Measurements from ENCODE around the gene DTX1.
"Not testable (repeated sequence)": the region's sequence is repeated elsewhere in the genome, so short reads cannot be mapped to it uniquely, and the experiment has no call there.

DTX1 gene

DNA sequence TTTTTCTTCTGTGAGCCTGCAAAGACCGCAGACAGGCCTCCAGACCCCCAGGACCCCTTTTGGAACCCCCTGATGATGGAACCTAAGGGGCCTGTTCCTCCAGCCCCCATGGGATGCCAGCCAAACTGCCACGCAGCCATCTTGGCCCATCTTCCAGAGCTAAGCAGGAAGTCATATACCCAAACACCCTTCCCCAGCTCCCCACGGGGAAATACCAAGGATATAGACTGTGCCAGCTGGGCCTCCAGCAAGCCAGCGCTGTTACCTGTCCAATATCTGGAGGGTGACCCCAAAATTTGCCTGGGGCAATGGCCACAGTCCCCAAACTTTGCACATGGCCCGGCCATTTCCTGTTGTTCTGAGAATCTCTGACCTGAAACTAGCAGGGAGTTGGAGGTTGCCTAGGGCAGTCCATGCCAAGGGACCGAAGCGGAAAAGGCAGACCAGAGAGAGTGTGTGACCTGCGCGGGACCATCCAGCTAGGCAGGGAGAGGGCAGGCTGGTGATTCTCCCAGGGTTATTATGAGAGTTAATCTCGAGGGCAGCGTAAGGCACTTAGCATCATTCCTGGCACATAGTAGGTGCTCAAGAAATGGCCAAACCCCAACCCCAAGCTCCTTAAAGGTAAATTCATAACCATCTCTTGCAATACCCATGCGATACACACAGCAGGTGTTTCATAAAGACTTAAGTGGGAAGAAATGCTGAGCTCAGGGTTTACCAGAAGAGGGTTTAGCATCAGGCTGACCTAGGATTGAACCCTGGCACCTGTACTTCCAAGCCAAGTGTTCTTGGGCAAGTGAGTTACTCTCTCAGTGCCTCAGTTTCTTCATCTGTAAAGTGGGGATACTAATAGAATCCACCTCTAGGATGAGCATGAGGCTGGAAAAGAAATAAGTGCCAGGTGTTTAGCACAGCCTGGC lies 81.6 kb downstream of the DTX1 start:
- DNase-seq (ENCODE audit: low read depth), result no peak

DNA sequence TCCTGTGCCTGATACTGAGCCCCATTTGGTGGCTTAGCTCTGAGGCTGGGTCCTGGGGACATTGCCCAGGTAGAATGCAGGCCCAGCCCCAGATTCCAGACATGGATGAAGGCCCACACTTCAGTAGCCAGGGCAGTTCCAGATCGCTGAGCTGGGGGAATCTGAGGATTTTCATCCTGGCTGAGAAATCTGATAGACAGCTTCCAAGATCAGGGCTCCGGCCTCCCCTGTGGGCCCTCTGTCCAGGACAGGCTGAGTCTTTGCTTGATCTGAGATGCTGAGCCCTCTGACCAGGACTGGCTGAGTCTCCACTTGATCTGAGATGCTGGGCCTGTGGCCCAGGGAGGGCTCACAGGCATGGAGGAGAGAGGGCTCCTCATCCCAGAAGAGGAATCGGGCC lies 82.3 kb downstream of the DTX1 start:
- DNase-seq (ENCODE audit: low read depth), result no peak

DNA sequence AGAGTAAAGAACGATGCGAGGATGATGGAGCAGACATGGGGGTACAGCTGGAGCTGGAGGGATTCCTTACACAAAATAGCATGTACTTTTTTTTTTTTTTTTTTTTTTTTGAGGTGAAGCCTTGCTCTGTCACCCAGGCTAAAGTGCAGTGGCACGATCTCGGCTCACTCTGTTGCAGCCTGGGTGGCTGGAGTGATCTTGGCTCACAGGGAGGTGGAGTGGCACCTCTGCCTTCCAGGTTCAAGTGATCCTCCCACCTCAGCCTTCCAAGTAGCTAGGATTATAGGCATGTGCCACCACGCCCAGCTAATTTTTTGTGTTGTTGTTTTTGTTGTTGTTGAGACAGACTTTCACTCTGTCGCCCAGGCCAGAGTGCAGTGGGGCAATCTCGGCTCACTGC lies 84.2 kb downstream of the DTX1 start:
- DNase-seq (ENCODE audit: low read depth), result no peak

DNA sequence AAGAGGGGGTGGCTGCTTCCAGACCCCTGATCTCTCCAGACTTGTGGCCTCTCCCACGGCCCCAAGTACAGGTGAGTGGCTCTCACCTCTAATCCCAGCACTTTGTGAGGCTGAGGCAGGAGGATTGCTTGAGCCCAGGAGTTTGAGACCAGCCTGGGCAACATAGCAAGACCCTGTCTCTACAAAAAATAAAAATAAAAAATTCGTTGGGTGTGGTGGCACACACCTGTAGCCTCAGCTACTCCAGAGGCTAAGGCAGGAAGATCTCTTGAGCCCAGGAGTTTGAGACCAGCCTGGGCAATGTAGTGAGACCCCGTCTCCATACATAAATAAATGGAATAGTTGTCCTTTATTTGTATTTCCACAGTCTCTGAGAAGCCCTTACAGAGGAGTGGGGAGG lies 85.2 kb downstream of the DTX1 start:
- DNase-seq (ENCODE audit: low read depth), result not testable (repeated sequence)

DNA sequence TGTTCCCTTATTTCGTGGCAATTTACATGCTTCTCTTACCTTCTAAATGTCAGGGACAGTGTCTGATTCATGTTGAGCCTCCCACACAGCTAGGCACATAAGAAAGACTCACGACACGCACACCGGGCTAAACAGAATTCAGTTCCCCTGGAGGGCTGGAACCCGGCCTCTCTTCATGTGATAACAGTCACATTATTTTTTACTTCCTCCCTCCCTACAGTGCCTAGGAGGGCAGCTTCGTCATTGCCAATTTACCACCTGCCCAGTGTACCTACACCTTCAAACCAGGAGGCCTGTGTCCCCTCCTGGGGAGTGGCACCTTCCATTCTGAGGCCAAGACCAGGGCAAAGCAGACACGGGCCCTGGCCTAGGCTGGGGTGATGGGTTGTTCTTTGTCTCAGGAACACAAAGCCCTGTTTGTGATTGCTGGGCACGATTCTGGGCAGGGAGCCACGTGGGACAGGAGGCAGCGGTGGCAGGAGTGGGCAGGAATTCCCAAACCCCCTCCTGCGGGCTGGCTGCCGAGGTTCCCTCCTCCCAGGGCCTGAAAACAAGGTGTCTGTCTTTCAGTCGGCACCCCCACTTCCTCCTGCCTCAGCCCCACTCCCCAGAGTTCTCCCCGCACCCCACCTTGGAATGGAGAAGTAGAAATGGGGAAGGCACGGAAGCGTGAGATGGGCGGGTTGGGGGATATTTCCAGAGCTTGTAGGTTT lies 85.8 kb downstream of the DTX1 start:
- DNase-seq (ENCODE audit: low read depth), result no peak

DNA sequence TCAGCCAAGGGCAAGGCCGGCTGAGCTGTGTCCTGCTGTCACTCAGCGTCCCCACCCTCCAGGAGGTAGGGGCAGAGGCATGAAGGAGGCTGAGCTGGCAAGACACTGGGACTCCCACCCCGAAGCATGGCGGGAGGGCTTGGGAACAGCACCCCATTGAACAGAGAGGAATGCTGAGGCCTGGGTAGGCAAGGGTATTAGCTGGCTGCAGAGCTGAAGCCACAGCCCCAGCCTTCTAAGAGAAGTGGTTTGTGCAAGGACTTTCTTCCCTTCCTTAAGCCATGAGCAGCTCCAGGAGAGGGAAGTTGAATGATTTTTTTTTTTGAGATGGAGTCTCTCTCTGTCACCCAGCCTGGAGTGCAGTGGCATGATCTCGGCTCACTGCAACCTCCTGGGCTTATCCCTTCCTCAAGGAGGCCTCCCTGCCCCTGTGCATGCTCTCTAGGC lies 86.4 kb downstream of the DTX1 start:
- DNase-seq (ENCODE audit: low read depth), result no peak

DNA sequence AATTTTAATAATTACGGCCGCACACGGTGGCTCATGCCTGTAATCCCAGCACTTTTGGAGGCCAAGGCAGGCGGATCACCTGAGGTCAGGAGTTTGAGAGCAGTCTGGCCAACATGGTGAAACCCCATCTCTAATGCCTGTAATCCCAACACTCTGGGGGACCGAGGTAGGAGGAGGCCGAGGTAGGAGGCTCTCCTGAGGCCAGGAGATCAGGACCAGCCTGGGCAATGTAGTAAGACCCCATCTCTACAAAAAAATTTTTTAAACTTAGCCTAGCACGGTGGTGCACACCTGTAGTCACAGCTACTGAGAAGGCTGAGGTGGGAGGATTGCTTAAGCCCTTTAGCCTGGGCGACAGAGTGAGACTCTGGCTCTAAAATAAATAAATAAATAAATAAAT lies 87.4 kb downstream of the DTX1 start:
- DNase-seq (ENCODE audit: low read depth), result no peak

DNA sequence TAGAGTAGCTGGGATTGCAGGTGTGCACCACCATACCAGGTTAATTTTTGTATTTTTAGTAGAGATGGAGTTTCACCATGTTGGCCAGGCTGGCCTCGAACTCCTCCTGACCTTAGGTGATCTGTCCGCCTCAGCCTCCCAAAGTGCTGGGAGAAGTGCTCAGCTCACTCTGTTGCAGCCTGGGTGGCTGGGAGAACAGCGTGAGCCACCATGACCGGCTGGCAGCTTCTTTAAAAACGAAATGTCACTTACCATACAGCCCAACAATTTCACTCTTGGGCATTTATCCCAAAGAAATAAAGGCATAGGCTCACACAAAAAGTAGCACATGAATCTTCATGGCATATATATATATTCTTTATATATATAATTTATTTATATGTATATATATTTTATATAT lies 88.3 kb downstream of the DTX1 start:
- DNase-seq (ENCODE audit: low read depth), result no peak

DNA sequence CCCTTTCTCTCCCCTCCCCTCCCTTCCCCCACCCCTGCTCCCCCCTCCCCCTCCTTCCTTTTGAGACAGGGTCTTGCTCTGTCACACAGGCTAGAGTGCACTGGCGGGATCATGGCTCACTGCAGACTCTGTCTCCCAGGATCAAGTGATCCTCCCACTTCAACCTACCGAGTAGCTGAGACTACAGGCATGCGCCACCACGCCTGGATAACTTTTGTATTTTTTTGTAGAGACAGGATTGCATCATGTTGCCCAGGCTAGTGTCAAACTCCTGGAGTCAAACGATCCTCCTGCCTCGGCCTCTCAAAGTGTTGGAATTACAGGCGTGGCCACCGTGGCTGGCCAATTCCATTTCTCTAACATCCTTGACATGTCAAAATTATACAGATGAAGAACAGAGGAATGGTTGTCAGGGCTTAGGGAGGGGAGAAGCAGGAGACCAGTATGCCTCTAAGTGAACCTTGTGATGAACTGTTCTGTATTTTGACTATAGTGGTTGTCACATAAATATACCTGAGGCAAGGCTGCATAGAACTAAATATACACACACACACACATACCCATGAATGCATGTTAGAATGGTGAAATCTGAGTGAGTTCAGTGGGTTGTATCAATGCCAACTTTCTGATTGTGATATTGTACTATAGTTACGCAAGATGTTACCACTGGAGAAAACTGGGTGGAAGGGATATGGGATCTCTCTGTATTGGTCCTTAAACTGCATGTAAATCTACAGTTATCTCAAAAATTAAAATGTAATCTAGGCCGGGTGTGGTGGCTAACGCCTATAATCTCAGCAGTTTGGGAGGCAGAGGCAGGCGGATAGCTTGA lies 89.4 kb downstream of the DTX1 start:
- DNase-seq (ENCODE audit: low read depth), result peak; percentile 17

DNA sequence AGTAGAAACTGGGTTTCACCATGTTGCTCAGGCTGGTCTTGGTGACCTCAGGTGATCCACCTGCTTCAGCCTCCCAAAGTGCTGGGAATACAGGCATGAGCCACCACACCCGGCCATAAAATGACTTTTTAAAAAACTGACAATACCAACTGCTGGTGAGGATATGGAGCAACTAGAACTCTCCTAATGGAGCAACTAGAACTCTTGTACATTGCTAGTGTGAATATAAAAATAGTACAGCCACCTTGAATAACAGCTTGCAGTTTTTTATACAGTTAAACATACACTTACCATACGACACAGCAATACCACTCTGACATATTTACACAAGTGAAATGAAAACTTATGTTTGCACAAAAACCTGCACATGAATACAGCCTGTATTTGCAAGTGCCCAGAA lies 90.5 kb downstream of the DTX1 start:
- no peak for DNase-seq (ENCODE audit: low read depth)
